Measurements from ENCODE around the gene PXDN. TPM values are rescaled to one million over a fixed set of nuclear protein-coding genes. Genes with fewer than 3 reads are reported as not detected.

Gene PXDN
- total RNA-seq, 1 experiment from 2014 or later = 96.1 TPM

DNA sequence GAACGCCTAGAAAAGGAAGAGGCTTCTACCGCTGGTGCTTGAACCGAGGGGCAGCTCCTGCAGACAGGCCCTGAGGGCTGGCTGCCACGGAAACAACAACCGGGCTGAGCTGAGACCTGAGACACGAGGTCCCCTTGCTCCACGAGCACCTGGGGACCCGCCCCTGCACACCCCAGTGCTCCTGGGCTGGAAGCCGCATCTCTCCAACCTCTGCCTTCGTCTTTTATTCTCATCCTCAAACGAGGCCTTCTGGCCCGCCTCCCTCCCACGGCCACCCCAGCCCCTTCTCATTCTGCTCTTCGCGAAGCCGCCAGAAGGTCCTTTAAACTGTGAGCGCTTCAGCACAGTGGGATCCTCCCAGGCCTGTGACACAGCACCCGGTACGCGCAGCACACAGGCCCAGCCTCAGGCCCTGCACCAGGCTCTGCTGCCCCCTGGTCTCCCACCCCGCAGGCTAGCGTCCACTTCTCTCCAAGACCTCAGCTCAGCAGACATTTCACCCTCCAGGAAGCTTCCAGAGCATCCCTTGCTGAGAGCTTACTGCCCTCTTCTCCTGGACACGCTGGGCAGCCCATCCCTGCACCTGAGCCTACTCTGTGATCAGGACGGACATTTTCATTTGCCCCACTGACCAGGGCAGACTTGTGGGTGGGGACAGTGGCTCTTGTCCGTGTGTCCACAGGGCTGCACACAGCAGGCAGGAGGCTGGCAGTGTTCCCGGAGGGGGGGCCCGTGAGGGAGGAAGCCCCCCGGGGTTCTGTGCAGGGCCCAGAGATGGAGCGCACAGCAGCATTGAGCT lies 149.7 kb downstream of the PXDN start:
- no peak overlapping the region for H3K27ac Mint-ChIP-seq (ENCODE audit: low read depth, unreplicated experiment)

GRCh38 chr2:1594123-1594372 lies 150.3 kb downstream of the PXDN start:
- CTCF ChIA-PET = interaction anchor here (0.9 to 1.8 kb wide), 3 partner anchors 31 to 176 kb away, joined by 4 to 5 read pairs (median 4); no protein-coding TSS in a partner anchor
- BruUV-seq (replicated peaks) = no TSS peak
- no peaks in the 10 kb centered on the region for H3K9me3 Mint-ChIP-seq (ENCODE audit: unreplicated experiment)
- H3K4me1 Mint-ChIP-seq (ENCODE audit: insufficient read depth, unreplicated experiment) = peaks cover 9% of the 10 kb centered on the region
- no peak overlapping the region for H3K4me3 Mint-ChIP-seq (ENCODE audit: unreplicated experiment)
- no peak for DNase-seq (ENCODE audit: unreplicated experiment)
- TF ChIP-seq, protein P1, sequence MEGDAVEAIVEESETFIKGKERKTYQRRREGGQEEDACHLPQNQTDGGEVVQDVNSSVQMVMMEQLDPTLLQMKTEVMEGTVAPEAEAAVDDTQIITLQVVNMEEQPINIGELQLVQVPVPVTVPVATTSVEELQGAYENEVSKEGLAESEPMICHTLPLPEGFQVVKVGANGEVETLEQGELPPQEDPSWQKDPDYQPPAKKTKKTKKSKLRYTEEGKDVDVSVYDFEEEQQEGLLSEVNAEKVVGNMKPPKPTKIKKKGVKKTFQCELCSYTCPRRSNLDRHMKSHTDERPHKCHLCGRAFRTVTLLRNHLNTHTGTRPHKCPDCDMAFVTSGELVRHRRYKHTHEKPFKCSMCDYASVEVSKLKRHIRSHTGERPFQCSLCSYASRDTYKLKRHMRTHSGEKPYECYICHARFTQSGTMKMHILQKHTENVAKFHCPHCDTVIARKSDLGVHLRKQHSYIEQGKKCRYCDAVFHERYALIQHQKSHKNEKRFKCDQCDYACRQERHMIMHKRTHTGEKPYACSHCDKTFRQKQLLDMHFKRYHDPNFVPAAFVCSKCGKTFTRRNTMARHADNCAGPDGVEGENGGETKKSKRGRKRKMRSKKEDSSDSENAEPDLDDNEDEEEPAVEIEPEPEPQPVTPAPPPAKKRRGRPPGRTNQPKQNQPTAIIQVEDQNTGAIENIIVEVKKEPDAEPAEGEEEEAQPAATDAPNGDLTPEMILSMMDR (IDR thresholded peaks at IDR 0.05; ENCODE audit: unreplicated experiment) = no peak
- intact Hi-C loops (cut with micrococcal nuclease) = loop anchor here (5.0 kb wide), 2 partner anchors 83 to 158 kb away; no protein-coding TSS in a partner anchor
- no peaks in the 10 kb centered on the region for H3K36me3 Mint-ChIP-seq (ENCODE audit: insufficient read depth, unreplicated experiment)
- POLR2A ChIA-PET = interaction anchor here (0.6 to 1.6 kb wide), 6 partner anchors 8 to 347 kb away, joined by 3 to 12 read pairs (median 4); no protein-coding TSS in a partner anchor
- H3K27me3 Mint-ChIP-seq (ENCODE audit: insufficient read depth, unreplicated experiment) = no peaks in the 10 kb centered on the region
- H3K27ac Mint-ChIP-seq (ENCODE audit: low read depth, unreplicated experiment) = no peak overlapping the region

More for the DNA sequence above, 149.7 kb downstream of the PXDN start:
- H3K9me3 Mint-ChIP-seq (ENCODE audit: unreplicated experiment) = no peaks in the 10 kb centered on the region
- H3K27me3 Mint-ChIP-seq (ENCODE audit: insufficient read depth, unreplicated experiment) = no peaks in the 10 kb centered on the region
- ChIA-PET CTCF (interaction anchor here (0.6 to 1.8 kb wide), 3 partner anchors 127 to 915 kb away, joined by 3 to 5 read pairs (median 4); no protein-coding TSS in a partner anchor), POLR2A (interaction anchor here (0.6 to 1.6 kb wide), 5 partner anchors 12 to 348 kb away, joined by 3 to 12 read pairs (median 4); no protein-coding TSS in a partner anchor)
- no peaks in the 10 kb centered on the region for H3K36me3 Mint-ChIP-seq (ENCODE audit: insufficient read depth, unreplicated experiment)
- no TSS peak for BruUV-seq (replicated peaks)
- TF ChIP-seq, protein P1 (IDR thresholded peaks at IDR 0.05; ENCODE audit: unreplicated experiment) = no peak
- H3K4me1 Mint-ChIP-seq (ENCODE audit: insufficient read depth, unreplicated experiment) = peaks cover 9% of the 10 kb centered on the region
- DNase-seq (ENCODE audit: unreplicated experiment) = no peak
- intact Hi-C loops (cut with micrococcal nuclease) = loop anchor here (5.0 kb wide), 2 partner anchors 83 to 158 kb away; no protein-coding TSS in a partner anchor
- H3K4me3 Mint-ChIP-seq (ENCODE audit: unreplicated experiment) = no peak overlapping the region

- Mint-ChIP-seq H3K36me3 (ENCODE audit: insufficient read depth, unreplicated experiment) (no peaks in the 10 kb centered on the region), H3K9me3 (ENCODE audit: unreplicated experiment) (no peaks in the 10 kb centered on the region), H3K4me3 (ENCODE audit: unreplicated experiment) (no peak overlapping the region), H3K27me3 (ENCODE audit: insufficient read depth, unreplicated experiment) (no peaks in the 10 kb centered on the region), H3K4me1 (ENCODE audit: insufficient read depth, unreplicated experiment) (peaks cover 9% of the 10 kb centered on the region), H3K27ac (ENCODE audit: low read depth, unreplicated experiment) (no peak overlapping the region)
- POLR2A ChIA-PET = interaction anchor here (0.6 to 1.6 kb wide), 6 partner anchors 8 to 347 kb away, joined by 3 to 12 read pairs (median 4); no protein-coding TSS in a partner anchor
- peak; percentile 82 for DNase-seq (ENCODE audit: unreplicated experiment)
- TF ChIP-seq, protein P1 (IDR thresholded peaks at IDR 0.05; ENCODE audit: unreplicated experiment) = no peak
- CTCF ChIA-PET = interaction anchor here (0.9 to 1.8 kb wide), 5 partner anchors 32 to 878 kb away, joined by 3 to 7 read pairs (median 4); no protein-coding TSS in a partner anchor
- BruUV-seq (replicated peaks) = no TSS peak
- intact Hi-C loops (cut with micrococcal nuclease) = loop anchor here (5.0 kb wide), 2 partner anchors 84 to 159 kb away; no protein-coding TSS in a partner anchor
These were observed 150.8 kb downstream of the PXDN start for GRCh38 chr2:1593371-1594122.
